GM12875 (cell line): ENCODE results near the gene CDK2AP2.

Source experiments
- H3K4me3 ChIP-seq: one replicate; pipeline ENCODE4 v1.5.1; 2011; ENCODE audit warnings: low read depth, low read length, control low read depth
- TF ChIP-seq, protein P1 (sequence below): IDR thresholded peaks from 2 replicates; pipeline ENCODE4 v1.5.1; 2011; ENCODE audit warnings: low read depth, mild to moderate bottlenecking, control low read depth, inconsistent platforms, low read length, moderate library complexity, borderline replicate concordance; ENCODE audit not compliant: insufficient read depth

Gene CDK2AP2

GRCh38 chr11:67466367-67466766, 41.6 kb downstream of the CDK2AP2 start:
- TF ChIP-seq, protein P1, sequence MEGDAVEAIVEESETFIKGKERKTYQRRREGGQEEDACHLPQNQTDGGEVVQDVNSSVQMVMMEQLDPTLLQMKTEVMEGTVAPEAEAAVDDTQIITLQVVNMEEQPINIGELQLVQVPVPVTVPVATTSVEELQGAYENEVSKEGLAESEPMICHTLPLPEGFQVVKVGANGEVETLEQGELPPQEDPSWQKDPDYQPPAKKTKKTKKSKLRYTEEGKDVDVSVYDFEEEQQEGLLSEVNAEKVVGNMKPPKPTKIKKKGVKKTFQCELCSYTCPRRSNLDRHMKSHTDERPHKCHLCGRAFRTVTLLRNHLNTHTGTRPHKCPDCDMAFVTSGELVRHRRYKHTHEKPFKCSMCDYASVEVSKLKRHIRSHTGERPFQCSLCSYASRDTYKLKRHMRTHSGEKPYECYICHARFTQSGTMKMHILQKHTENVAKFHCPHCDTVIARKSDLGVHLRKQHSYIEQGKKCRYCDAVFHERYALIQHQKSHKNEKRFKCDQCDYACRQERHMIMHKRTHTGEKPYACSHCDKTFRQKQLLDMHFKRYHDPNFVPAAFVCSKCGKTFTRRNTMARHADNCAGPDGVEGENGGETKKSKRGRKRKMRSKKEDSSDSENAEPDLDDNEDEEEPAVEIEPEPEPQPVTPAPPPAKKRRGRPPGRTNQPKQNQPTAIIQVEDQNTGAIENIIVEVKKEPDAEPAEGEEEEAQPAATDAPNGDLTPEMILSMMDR = no peak

GRCh38 chr11:67465530-67465929, 42.4 kb downstream of the CDK2AP2 start:
- peak overlapping the region; percentile 75 for H3K4me3 ChIP-seq

More at GRCh38 chr11:67466367-67466766, 41.6 kb downstream of the CDK2AP2 start:
- no peak overlapping the region for H3K4me3 ChIP-seq

DNA sequence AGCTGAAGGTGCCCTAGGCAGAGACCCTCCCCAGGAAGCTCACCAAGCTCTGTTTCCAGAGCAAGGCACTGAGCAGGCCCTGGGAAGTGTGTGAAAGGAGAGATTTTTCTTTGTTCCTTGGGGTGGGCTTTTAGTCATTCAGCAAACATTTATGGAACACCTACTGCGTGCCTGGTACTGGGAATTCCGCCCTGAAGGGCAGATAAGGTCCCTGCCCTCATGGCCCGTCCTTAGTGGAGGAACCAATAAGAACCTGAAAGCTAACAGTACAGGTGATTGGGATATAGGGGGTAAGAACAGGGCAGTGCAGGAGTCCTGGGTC, 42.8 kb downstream of the CDK2AP2 start:
- TF ChIP-seq, protein P1 = no peak
- peak overlapping the region; percentile 75 for H3K4me3 ChIP-seq

GRCh38 chr11:67464411-67465188, 43.4 kb downstream of the CDK2AP2 start:
- H3K4me3 ChIP-seq = peak overlapping the region; percentile 75
- TF ChIP-seq, protein P1 = no peak

DNA sequence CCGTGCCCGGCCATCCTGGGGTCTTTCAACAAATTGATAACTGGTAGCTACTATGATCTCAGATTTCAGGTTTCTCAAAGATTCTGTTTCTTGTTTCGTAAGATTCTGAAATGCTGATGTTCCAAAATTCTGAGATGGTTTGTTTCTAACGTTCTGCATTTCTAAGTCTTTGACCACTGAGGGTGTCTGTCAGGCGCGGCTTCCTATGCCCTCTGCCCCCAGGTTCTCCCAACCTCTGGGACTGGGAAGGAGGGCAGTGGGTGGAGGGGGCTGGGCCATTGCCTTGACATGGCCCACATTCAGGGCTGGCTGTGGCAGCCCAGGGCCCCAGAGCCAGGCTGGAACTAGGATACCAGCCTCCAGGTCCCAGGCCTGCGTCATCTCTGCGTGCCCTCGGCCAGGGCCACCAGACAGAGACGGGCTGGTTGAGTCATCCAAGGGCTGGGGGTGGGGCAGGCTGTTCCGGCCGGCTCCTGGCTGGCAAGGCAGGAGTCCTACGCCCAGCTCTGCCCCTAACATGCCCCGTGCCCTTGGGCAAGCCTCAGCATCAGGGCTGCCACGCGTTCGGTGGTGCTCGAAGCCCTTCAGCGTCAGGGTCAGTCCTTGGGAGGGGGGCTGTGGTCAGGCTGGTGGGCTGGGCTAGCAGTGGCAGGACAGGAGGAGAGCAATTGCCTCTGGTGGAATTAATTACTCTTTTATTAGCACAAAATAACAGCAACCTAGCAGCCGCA, 44.1 kb downstream of the CDK2AP2 start:
- H3K4me3 ChIP-seq = peak overlapping the region; percentile 33
- TF ChIP-seq, protein P1 = no peak

- no peak overlapping the region for H3K4me3 ChIP-seq
- TF ChIP-seq, protein P1 = no peak
These were observed 44.8 kb downstream of the CDK2AP2 start for GRCh38 chr11:67463186-67463585.

GRCh38 chr11:67458266-67458665, 49.7 kb downstream of the CDK2AP2 start:
- H3K4me3 ChIP-seq = no peak overlapping the region
- TF ChIP-seq, protein P1 = no peak
